SU-DHL-6 (cell line): ENCODE data around the gene GXYLT1.

Source experiments
- CTCF ChIP-seq: fragments of 200-600 bp; sonication (generic); IDR thresholded peaks from one replicate; pipeline ENCODE4 v1.5.1; 2017; ENCODE audit warnings: antibody characterized with exemption, mild to moderate bottlenecking, low read length, moderate library complexity; ENCODE audit not compliant: insufficient read depth, poor library complexity, severe bottlenecking
- EZH2phosphoT487 ChIP-seq: fragments of 200-600 bp; sonication (generic), shearing (Covaris generic); conservative IDR thresholded peaks from 2 replicates; pipeline ENCODE4 v1.6.1; 2018; ENCODE audit warnings: mild to moderate bottlenecking, antibody characterized with exemption, low read length, moderate library complexity, mixed read lengths

GRCh38 chr12:42173961-42174521 is 29.4 kb upstream of the GXYLT1 start:
- TF ChIP-seq CTCF (no peak), EZH2phosphoT487 (no peak)
